ENCODE data around the gene COL11A1. TPM values are rescaled to one million over a fixed set of nuclear protein-coding genes. Genes with fewer than 3 reads are reported as not detected.

Gene COL11A1
- total RNA-seq, 1 experiment from 2014 or later = not detected

DNA sequence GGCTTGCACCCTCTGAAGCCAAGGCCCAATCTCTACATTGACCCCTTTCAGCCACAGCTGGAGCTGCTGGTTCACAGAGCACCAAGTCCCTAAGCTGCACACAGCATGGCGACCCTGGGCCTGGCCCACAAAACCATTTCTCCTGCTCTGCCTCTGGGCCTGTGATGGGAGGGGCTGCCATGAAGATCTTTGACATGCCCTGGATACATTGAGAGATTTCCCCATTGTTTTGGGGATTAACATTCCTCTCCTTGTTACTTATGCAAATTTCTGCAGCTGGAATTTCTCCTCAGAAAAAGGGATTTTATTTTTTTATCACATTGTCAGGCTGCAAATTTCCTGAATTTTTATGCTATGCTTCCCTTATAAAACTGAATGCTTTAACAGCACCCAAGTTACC lies 235.8 kb downstream of the COL11A1 start:
- TF ChIP-seq, protein P1, sequence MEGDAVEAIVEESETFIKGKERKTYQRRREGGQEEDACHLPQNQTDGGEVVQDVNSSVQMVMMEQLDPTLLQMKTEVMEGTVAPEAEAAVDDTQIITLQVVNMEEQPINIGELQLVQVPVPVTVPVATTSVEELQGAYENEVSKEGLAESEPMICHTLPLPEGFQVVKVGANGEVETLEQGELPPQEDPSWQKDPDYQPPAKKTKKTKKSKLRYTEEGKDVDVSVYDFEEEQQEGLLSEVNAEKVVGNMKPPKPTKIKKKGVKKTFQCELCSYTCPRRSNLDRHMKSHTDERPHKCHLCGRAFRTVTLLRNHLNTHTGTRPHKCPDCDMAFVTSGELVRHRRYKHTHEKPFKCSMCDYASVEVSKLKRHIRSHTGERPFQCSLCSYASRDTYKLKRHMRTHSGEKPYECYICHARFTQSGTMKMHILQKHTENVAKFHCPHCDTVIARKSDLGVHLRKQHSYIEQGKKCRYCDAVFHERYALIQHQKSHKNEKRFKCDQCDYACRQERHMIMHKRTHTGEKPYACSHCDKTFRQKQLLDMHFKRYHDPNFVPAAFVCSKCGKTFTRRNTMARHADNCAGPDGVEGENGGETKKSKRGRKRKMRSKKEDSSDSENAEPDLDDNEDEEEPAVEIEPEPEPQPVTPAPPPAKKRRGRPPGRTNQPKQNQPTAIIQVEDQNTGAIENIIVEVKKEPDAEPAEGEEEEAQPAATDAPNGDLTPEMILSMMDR (IDR thresholded peaks at IDR 0.05; ENCODE audit: insufficient read depth in 1 of 2, low read depth in 1 of 2, low read length in 1 of 2, severe bottlenecking in 1 of 2, unreplicated experiment in 1 of 2) = no peak
- Histone ChIP-seq H3K9me3 (no peaks in the 10 kb centered on the region), H3K36me3 (ENCODE audit: control insufficient read depth, insufficient read depth, low read length) (no peaks in the 10 kb centered on the region), H3K4me3 (ENCODE audit: low read depth, low read length) (no peak overlapping the region), H3K4me1 (no peaks in the 10 kb centered on the region), H3K27me3 (replicated peaks; ENCODE audit: control insufficient read depth, insufficient read depth, low read length) (no peaks in the 10 kb centered on the region)
- Mint-ChIP-seq H3K4me1 (ENCODE audit: low read depth, unreplicated experiment) (no peaks in the 10 kb centered on the region), H3K36me3 (ENCODE audit: insufficient read depth, unreplicated experiment) (no peaks in the 10 kb centered on the region), H3K27ac (ENCODE audit: unreplicated experiment) (no peak overlapping the region), H3K4me3 (ENCODE audit: unreplicated experiment) (no peak overlapping the region), H3K27me3 (ENCODE audit: insufficient read depth, unreplicated experiment) (no peaks in the 10 kb centered on the region), H3K9me3 (ENCODE audit: unreplicated experiment) (peaks cover 10% of the 10 kb centered on the region)
- intact Hi-C loops (cut with micrococcal nuclease; ENCODE audit: unreplicated experiment) = no loop called here
- BruUV-seq (replicated peaks) = no TSS peak
- DNase-seq = no peak
- ChIA-PET POLR2A (no interaction called here), CTCF (no interaction called here)

DNA sequence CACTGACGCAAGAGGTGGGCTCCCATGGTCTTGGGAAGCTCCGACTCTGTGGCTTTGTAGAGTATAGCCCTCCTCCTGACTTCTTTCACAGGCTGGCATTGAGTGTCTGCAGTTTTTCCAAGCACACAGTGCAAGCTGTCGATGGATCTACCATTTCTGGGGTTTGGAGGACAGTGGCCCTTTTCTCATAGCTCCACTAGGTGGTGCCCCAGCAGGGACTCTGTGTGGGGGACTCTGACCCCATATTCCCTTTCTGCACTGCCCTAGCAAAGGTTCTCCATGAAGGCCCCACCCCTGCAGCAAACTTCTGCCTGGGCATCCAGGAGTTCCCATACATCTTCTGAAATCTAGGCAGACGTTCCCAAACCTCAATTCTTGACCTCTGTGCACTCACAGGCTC lies 236.2 kb downstream of the COL11A1 start:
- Histone ChIP-seq H3K27me3 (replicated peaks; ENCODE audit: control insufficient read depth, insufficient read depth, low read length) (no peaks in the 10 kb centered on the region), H3K36me3 (ENCODE audit: control insufficient read depth, insufficient read depth, low read length) (no peaks in the 10 kb centered on the region), H3K4me1 (no peaks in the 10 kb centered on the region), H3K9me3 (no peaks in the 10 kb centered on the region), H3K4me3 (ENCODE audit: low read depth, low read length) (no peak overlapping the region)
- H3K36me3 Mint-ChIP-seq (ENCODE audit: insufficient read depth, unreplicated experiment) = no peaks in the 10 kb centered on the region
- TF ChIP-seq, protein P1 (IDR thresholded peaks at IDR 0.05; ENCODE audit: insufficient read depth in 1 of 2, low read depth in 1 of 2, low read length in 1 of 2, severe bottlenecking in 1 of 2, unreplicated experiment in 1 of 2) = no peak
- no TSS peak for BruUV-seq (replicated peaks)
- intact Hi-C loops (cut with micrococcal nuclease; ENCODE audit: unreplicated experiment) = no loop called here
- H3K4me3 Mint-ChIP-seq (ENCODE audit: unreplicated experiment) = no peak overlapping the region
- POLR2A ChIA-PET = no interaction called here
- DNase-seq = no peak
- no peaks in the 10 kb centered on the region for H3K27me3 Mint-ChIP-seq (ENCODE audit: insufficient read depth, unreplicated experiment)
- H3K4me1 Mint-ChIP-seq (ENCODE audit: low read depth, unreplicated experiment) = no peaks in the 10 kb centered on the region
- H3K27ac Mint-ChIP-seq (ENCODE audit: unreplicated experiment) = no peak overlapping the region
- CTCF ChIA-PET = no interaction called here
- peaks cover 10% of the 10 kb centered on the region for H3K9me3 Mint-ChIP-seq (ENCODE audit: unreplicated experiment)

DNA sequence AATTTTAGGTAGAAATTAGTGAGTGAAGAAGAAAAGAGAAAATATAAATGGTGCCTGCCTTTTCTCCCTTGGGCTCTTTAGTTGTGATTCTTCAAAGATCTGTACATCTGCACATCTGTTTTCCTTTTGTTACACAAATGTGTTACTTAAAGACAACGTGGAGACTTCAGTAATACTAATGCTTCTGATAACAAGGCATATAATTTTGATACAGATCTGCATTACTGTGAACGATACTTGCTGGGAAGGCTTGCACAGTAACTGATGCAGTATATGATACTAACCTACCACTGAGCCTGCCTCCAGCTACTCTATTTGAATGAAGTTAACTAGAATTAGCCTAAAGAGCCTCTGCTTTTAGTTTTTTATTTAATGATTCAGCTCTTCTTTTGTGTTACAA lies 244.6 kb downstream of the COL11A1 start:
- no TSS peak for BruUV-seq (replicated peaks)
- TF ChIP-seq, protein P1 (IDR thresholded peaks at IDR 0.05; ENCODE audit: insufficient read depth in 1 of 2, low read depth in 1 of 2, low read length in 1 of 2, severe bottlenecking in 1 of 2, unreplicated experiment in 1 of 2) = no peak
- DNase-seq = no peak
- intact Hi-C loops (cut with micrococcal nuclease; ENCODE audit: unreplicated experiment) = no loop called here
- no peak overlapping the region for H3K4me3 Mint-ChIP-seq (ENCODE audit: unreplicated experiment)
- POLR2A ChIA-PET = no interaction called here
- no peak overlapping the region for H3K27ac Mint-ChIP-seq (ENCODE audit: unreplicated experiment)
- no peaks in the 10 kb centered on the region for H3K27me3 Mint-ChIP-seq (ENCODE audit: insufficient read depth, unreplicated experiment)
- Histone ChIP-seq H3K27me3 (replicated peaks; ENCODE audit: control insufficient read depth, insufficient read depth, low read length) (no peaks in the 10 kb centered on the region), H3K4me3 (ENCODE audit: low read depth, low read length) (no peak overlapping the region), H3K36me3 (ENCODE audit: control insufficient read depth, insufficient read depth, low read length) (no peaks in the 10 kb centered on the region), H3K4me1 (peaks cover 6% of the 10 kb centered on the region), H3K9me3 (no peaks in the 10 kb centered on the region)
- H3K36me3 Mint-ChIP-seq (ENCODE audit: insufficient read depth, unreplicated experiment) = peaks cover 6% of the 10 kb centered on the region
- H3K9me3 Mint-ChIP-seq (ENCODE audit: unreplicated experiment) = peaks cover 10% of the 10 kb centered on the region
- H3K4me1 Mint-ChIP-seq (ENCODE audit: low read depth, unreplicated experiment) = peaks cover 6% of the 10 kb centered on the region
- CTCF ChIA-PET = no interaction called here
